GM21367 (cell line): Measurements from ENCODE around the gene ARID1B.

ENCODE experiments used
- ATAC-seq: cut with Tn5 transposase; IDR thresholded peaks from one replicate; pipeline ENCODE4 v1.9.1; 2021; ENCODE audit not compliant: unreplicated experiment

The ARID1B gene

DNA sequence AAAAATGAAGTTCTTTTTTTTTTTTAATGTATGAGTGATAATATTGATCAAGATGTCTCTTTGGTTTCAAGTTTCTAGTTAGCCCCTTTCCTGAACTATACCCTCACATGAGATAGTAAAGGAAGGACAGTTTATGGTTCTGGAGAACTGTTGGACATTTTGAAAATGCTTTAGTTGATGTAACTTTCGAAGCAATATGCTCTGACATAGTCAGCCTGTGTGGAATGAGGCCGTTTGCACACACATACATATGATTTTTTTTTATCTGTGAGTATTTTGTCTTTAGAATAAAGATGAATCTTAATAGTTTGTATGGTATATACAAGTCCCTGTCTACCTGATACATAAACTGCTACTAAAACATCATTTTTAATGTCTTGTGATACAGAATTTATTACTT is 177.0 kb downstream of the ARID1B start:
- no peak for ATAC-seq

DNA sequence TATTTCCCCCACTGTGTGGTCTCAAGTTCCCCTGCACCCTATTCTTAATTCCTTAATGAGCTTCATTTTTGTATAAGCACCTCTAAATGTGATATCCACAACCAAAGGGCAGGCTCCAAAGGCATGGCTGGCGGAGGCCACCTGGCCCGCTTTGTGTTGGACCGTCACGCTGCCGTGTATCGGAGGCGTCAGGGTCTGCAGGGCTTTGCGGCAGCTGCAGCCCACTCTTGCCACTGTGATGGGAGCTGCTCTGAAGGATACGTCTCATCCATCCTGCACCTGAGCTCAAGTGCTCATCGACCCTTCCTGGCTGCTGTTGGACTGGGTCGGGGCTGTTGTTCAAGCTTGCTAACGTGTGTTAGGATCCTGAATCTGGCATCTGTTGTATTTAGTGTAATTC is 177.6 kb downstream of the ARID1B start:
- no peak for ATAC-seq

DNA sequence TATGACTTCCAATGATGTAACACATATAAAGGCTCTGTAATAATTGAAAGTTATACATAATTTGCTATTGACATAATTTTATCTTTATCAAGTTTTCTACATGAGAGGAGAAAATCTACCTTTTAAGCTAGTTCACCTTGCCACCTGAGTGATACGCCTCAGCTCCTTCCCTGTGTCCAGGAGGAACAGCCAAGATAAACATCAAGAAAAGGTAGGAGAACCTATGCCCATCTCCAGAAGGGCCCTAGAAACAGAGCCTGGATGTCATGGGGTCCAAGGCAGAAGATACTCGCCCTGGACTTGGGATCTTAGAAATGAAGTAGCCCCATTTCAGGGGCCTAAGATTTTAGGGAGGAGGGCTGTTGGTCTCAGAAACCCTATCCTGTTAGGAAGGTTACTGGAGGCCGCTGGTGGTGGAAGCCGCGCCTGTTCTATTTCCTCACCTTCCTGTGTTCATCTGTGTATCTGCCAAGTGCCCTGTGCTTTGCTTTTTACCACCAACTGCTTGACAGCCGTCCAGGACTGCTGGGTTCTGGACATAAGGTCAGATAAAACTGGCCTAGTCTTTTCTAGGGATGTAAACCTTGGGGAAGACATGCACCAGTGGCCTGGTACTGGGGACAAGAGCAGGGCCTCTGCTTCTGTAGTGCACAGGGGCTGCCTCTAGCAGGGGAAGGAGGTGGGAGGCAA is 178.5 kb downstream of the ARID1B start:
- ATAC-seq = no peak

DNA sequence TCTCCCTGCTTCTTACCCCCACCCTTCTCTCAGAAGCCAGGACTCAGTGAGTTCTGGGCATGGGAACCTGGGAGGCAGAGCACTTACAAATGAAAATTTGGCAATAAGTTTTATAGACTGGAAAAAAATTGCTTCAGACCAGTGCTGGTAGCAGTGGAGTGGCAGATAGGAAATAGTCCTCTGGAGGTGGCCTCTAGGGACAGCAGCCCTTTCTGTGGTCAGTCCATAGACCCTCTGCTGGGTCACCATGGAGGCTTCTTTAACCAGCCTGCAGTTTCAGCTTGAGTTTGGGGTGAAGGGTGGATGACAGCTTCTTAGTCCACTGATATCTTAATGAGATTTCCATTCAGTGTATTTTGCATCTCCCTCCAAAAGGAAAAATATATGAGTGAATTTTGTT is 179.1 kb downstream of the ARID1B start:
- no peak for ATAC-seq

DNA sequence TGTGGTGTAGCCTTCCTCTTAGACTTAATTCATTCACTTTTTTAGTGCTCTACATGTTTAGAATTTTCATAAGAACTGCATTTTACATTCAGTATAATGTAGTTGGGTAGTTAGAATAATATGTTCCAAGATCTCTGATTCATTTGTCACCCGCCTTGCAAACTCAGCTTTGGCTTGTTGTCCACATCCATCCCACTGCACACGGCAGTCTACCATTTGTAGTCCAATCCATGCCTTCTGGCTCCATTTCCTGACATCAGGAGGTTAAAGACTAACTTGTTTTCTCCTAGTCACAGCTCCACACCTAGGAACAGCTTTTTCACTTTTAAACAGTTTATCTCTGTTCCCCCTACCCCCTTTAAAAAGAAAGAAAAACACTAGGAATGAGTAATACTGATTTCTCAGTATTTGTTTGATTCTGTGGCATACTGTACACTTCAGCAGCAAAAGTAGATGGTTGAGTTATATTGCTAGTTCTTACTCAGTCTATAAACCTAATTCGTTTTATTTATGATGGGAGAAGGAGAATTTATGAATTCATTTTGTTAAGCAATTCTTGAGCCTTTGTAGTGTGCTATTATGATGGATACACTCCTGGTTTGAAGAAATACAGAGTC is 180.9 kb downstream of the ARID1B start:
- ATAC-seq = no peak

DNA sequence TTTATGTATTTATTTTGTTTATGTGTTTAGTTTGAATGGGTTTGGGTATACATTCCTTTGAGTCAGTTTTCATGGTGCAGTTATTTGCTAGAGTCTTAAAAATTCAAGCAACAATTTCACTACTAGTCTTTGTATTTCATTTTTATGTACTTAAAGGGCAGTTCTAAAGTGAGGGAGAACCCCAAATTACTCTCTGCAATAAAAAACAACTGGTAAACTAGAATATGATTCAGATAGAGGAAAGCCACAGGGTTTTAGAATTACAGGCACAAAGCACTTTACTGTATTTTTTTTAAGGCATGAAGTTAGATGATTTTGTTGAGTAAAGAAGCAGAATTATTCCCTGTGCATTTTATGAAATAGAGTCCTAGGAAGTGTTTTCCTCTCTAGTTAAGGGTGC is 183.3 kb downstream of the ARID1B start:
- ATAC-seq = no peak

DNA sequence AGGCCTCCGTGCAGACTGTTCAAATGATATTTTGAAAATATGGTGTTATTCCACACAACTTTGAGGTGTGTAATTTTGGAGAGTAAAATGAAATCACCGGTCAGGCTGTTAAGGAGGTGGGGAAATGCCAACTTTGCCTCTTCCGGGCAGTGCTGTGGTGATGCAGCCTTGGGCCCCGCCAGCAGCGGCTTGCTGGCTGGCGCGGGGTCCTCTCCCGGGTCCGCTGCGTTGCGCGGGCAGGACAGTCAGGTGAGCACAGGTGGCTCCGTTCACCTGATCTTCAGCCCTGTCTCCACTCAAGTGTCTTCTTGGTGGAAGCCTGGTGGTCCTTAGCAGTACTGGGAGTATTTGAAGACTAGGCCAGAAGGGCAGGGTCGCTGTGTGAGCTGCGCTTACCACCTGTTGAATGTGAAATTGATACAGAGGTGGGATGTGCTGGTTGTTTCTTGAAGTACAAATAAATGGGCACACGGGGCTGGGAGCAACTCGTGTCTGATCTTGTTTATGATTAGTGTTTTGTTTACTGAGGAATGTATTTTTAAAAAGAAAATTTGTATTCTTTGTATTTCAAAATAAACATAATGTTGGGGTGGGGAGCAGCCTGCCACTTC is 184.2 kb downstream of the ARID1B start:
- no peak for ATAC-seq

DNA sequence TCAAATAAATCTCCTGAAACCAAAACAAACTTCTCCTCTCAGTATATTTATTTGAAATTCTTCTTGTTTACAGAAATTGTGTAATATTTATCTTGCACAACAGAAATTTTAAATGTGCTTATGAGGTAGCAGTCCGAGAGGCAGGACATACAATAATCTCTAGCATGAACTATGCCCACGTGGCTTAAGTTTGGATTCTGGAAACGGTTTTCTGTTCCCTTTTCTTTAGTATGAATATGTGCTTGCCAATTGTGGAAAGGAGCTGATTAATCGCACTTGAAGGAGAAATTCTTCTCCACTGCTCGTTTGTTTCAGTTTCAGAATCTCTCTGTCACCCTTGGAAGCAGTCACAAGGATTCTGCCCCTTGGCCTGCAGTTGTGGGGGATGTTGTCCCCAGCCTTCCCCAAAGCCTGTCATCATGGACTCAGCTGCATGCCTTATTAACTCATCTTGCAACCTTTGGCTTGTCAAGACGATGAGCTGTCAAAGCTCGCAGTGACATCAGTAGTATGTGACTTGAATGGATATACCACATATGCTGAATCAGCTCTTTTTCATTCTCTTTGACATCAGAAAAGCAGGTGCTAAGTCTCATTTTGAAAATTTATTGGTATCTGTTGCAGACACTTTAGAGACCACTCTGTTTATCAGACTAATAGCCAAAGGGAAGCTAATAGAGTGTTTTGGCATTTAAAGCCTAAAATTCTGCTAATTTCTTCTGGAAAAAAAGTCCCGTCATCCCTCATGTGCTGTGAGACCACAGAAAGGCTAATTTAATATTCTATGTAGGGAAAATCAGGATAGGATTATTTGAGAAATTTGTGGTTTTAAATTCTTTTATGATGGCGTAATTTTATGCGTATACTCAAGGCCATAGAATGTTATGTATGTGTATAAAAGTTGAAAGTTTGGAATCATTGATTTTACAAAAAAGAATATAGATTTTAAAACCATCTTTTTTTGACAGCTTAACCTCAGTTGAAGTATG is 186.8 kb downstream of the ARID1B start:
- ATAC-seq = no peak

DNA sequence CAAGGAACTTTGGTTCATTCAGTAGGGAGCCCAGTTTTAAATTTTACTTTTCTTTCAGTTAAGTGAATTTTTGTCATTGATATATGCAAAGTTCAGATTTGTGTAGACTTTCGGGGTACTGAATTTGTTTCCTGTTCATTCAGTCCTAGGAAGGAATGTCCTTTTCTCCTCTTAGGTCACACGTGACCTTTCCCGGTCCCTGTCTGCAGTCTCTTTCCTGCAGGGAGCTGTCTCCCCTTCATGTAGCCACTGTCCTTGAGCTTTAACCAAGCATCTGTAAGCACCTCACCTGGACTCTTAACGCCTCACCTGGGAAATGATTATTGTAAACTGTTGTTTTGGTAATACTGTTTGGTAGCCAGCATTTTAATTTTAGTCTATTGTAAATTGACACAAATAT is 190.7 kb downstream of the ARID1B start:
- no peak for ATAC-seq

DNA sequence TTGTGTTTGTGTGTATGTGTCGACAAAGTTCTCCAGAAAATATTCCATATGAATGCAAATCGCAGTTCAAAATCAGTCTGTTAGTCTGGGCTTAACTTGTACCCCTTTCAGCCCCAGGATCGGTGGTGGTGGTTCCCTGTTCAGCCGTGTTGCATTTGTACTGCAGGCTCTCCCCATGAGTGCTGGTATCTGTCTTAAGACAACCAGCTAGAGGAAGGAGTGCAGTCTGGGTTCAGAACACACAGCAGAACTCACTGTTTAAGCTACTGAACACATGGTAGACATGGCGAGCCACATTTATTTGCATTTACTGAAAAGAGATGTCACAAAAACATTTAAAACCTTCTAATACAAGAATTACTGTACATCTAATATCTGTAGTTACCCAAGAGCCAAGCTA is 192.1 kb downstream of the ARID1B start:
- no peak for ATAC-seq

DNA sequence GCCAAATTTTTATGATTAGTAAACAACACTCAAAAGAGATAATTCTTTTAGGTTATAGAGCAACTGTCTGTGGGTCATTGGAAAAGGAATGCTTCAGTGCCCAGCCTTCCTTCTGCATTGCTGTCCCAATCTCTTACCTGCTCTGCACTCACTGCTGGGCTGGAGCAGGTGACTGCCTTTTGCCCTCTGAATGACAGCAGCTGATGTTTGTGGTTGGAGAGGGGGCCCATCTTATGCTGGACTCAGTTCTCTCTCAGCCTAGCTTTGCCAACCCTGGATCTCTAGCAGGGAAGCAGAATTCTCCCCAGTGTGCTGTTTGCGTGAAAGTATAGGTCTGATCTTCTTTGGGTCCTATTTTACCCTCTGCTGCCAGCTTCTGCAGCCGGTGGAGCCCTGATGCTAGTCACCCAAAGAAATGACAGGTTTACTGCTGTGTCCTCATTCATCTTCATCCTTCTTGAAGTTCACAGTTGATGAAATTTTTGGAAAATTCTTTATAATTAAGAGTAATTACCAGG is 193.5 kb downstream of the ARID1B start:
- ATAC-seq = no peak

DNA sequence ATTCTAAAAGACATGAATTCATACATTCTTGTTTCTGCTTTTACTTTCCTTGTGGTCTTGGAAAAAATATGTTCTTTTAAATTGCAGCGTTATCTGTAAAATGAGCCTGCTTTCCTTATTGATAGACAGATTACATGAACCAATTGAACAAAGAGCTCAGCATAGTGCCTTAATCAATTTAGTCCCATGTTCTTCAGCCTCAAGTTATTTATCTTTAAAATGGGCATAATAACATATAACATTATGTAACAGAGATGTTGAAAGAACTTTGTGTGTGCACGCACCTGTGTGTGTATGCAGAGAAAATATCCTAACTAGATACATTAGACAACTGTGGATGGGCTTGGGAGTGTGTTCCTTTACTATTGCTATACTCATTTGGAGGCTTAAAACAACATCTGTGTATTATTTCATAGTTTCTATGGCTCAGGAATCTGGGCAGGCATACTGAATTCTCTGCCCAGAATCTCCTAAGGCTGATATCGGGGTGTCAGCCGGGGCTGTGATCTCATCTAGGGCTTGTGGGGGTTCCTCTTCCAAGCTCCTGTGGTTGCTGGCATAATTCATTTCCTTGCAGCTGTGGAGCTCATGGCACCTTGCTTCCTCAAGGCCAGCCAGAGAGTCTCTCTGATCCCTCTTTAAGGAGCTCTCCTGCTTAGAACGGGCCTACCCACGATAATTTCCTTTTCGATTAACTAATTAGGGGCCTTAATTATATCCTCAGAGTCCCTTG is 194.1 kb downstream of the ARID1B start:
- ATAC-seq = no peak

DNA sequence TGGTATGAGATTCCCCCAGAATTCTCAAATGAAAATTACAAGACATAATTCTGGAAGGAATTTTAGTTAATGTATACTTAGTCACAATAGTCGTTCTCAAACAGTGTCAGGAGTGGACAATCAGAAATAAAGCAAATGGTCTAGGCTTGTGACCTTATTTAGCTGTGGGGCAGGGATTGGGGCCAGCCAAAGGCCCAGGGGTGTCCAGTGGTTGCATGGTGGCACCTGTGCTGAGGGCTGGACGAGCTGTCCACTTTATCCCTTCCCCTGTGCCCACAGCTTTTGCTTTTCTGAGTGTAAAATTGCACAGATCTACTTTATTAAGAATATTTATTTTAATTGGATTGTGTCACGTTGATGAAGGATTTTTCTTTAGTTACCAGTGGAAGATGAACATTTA is 195.0 kb downstream of the ARID1B start:
- no peak for ATAC-seq

DNA sequence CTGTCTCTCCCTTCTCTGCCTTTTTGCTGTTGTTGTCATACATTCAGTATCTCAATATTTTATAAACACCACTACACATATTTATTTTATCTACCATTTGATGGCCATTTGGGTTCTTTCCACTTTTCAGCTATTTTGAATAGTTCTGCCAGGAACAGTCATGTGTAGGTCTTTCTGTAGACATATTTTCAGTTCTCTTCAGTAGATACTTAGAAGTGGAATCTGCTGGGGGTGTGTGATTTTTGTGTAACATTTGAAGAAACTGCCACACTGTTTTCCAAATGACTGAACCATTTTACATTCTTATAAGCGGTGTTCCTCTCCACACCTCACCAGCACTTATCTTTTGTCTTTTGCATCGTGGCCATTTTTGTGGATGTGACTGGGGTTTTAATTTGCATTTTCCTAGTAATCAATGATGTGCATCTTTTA is 197.7 kb downstream of the ARID1B start:
- ATAC-seq = no peak

DNA sequence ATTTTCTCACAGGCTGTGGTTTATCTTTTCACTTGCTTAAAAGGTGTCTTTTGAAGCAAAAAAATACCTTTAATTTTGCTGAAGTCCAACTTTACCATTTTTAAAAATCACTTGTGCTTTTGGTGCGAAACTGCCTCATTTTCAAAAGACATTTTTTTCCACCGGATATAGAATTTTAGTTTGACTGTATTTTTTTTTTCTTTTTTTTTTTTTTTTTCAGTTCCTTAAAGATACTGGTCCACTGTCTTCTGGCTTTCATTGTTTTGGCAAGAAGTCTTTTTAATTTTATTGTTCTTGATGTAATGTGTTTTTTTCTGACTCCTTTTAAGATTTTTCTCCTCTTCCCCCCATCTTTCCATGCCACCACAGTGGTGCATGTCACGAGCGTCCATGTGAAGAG is 198.2 kb downstream of the ARID1B start:
- no peak for ATAC-seq

DNA sequence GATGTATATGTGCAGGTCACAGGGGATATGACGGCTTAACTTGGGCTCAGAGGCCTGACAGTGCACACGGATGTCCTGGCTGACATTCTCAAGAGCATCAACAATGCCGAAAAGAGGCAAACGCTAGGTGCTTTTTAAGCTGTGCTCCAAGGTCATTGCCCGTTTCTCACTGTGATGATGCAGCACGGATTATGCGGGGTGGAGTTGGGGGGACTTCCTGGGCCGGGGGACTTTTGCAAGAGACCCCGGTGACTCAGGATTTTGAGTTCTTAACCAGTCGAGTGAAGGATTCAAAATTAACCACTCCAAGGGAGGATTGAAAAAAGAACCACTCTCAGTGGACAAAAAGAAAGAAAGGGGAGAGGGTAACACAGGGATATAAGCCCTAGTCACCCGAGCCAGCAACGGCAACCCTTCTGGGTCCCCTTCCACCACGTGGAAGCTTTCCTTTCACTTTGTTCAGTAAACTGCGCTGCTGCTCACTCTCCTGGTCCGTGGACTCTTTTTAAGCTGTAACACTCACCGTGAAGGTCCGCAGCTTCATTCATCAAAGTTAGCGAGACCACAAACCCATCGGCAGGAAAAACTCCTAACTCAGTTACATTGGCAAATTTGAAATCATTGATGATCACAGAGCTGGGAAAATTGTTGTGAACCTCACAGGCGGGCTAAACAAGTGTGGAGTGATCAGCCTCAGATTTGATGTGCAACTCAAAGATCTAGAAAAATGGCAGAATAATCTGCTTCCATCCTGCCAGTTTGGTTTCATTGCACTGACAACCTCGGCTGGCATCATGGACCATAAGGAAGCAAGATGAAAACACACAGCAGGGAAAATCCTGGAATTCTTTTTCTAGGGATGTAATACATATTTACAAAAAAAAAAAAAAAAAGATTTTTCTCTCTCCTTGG is 199.3 kb downstream of the ARID1B start:
- no peak for ATAC-seq

DNA sequence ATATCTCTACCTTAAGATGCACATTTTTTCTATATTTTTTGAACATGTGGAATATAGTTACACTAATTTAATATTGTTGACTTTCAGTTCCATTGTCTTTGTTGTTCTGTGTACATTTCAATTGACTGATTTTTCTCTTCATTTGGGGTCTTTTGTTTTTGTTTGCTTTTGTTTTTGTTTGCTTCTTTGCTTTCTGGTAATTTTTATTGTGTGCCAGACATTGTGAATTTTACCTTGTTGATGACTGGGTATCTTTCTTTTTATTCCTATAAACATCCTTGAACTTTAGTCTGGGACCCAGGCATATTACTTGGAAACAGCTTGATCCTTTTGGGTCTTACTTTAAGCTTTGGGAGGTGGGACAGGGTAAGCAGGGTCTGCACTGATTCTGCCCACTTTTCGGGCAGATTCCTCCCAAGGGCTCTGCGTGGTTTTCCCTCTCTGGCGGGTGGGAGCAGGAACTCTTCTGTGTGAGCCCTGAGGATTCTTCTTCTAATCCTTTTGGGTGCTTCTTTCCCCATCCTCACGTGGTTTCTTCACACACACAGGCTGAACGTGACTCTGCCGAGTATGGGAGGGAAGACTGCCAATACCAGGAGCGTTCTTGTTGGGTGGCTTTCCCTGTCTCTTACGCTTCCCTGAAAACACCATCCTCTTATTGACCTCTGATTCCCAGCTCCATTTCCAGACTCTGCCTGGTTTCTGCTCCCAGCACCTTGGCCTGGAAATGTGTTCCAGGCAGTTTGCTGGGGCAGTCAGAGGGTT is 200.5 kb downstream of the ARID1B start:
- ATAC-seq = no peak

DNA sequence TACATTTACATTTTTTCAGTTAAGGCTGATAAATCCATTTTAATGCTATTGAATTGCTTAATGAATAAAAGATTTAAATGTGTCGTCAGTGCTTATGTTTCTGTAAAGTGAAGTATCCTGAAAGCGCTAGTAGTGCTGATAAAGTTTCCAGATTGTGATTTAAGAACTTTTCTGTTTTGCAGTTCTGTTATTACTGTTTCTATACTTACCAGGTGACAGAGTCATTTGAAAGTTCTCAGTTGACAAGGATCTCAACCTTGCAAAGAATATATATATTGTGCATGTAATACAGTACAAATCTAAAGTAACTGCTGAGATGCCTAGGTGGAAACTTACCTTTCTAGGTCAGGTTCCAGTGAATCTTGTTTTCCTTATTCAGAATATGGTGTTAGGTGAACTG is 201.8 kb downstream of the ARID1B start:
- ATAC-seq = peak; percentile 43

DNA sequence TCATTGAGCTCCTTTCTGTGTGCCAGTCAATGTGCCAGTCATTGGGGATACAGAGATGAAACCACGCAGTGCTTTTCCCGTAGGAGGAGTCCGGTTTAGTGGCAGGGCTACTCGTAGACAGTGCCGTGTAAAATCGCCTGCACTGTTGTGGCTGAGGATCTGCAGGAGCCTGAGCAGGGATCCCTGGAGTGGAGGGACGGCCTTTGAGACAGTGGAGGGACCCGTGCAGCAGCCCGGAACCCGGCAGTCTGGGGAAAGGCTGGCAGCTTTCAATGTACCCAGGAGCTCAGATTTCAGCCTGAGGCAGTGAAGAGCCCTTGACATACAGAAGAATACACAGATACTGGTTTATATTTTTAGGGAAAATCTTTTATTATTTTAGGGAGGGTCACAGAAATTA is 203.3 kb downstream of the ARID1B start:
- no peak for ATAC-seq
